GM21515 (cell line): ENCODE data around the gene CALML4.
"Not testable (repeated sequence)": the region's sequence is repeated elsewhere in the genome, so short reads cannot be mapped to it uniquely, and the experiment has no call there.

Experiments
- ATAC-seq: cut with Tn5 transposase; IDR thresholded peaks from one replicate; pipeline ENCODE4 v1.9.1; 2021; ENCODE audit not compliant: unreplicated experiment

CALML4 gene

GRCh38 chr15:68209272-68209671 is 4.1 kb upstream of the CALML4 start:
- no peak for ATAC-seq

GRCh38 chr15:68208636-68209240 is 3.6 kb upstream of the CALML4 start:
- no peak for ATAC-seq

GRCh38 chr15:68208136-68208535 is 3.0 kb upstream of the CALML4 start:
- ATAC-seq, result no peak

- ATAC-seq, result no peak
Observed at GRCh38 chr15:68207176-68207935, 2.2 kb upstream of the CALML4 start.

GRCh38 chr15:68206711-68207151 is 1.6 kb upstream of the CALML4 start:
- no peak for ATAC-seq

GRCh38 chr15:68205954-68206539 is 915 bp upstream of the CALML4 start:
- no peak for ATAC-seq

- ATAC-seq, result no peak
Observed at GRCh38 chr15:68205558-68205944, 419 bp upstream of the CALML4 start.

GRCh38 chr15:68204361-68204760 is 771 bp downstream of the CALML4 start:
- no peak for ATAC-seq

- ATAC-seq, result no peak
Observed at GRCh38 chr15:68203956-68204355, 1.2 kb downstream of the CALML4 start.

- no peak for ATAC-seq
Observed at GRCh38 chr15:68203486-68203885, 1.6 kb downstream of the CALML4 start.

- ATAC-seq, result not testable (repeated sequence)
Observed at GRCh38 chr15:68202994-68203393, 2.1 kb downstream of the CALML4 start.

GRCh38 chr15:68201879-68202261 is 3.3 kb downstream of the CALML4 start:
- no peak for ATAC-seq

GRCh38 chr15:68201153-68201878 is 3.8 kb downstream of the CALML4 start:
- ATAC-seq, result no peak

- no peak for ATAC-seq
Observed at GRCh38 chr15:68200016-68200861, 4.9 kb downstream of the CALML4 start.

GRCh38 chr15:68199340-68199739 is 5.8 kb downstream of the CALML4 start:
- ATAC-seq, result no peak

- ATAC-seq, result no peak
Observed at GRCh38 chr15:68197661-68198437, 7.3 kb downstream of the CALML4 start.

GRCh38 chr15:68197170-68197492 is 8.0 kb downstream of the CALML4 start:
- ATAC-seq, result no peak

GRCh38 chr15:68196445-68197169 is 8.5 kb downstream of the CALML4 start:
- no peak for ATAC-seq

GRCh38 chr15:68195336-68196112 is 9.6 kb downstream of the CALML4 start:
- no peak for ATAC-seq
